ENCODE results near the gene VANGL2.

Gene VANGL2

DNA sequence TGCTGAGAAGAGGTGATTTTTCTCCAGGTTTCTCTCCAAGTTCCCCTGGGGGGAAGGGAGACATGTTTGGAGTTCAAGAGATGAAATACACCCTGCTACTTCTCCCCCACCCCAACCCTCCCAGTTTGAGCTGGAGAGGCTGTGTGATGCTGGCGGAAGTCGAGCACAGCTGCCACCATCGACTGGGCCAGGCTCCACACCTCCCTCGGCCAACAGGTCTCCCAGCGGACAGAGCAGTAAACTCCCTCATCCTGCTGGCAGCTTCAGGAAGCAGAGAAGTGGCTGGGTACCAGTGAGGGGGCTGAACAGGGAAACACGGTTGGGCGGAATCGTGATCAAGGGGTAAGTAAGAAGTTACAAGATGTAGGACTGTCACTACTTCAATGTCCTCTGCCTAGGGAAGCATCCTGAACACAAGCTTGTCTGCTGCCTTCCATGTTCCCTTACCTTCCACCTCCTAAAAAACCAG is 40.1 kb upstream of the VANGL2 start:
- Histone ChIP-seq H2AFZ (ENCODE audit: insufficient read depth, low read length, poor library complexity) (no peak overlapping the region), H4K91ac (ENCODE audit: low read depth, low read length) (no peak overlapping the region), H3K4me3 (ENCODE audit: low read depth, low read length) (no peak overlapping the region), H4K8ac (ENCODE audit: low read depth, low read length) (no peak overlapping the region), H2BK120ac (ENCODE audit: insufficient read depth, low read length, poor library complexity) (no peak overlapping the region), H3K79me2 (ENCODE audit: control insufficient read depth, insufficient read depth, low read length, poor library complexity) (no peaks in the 10 kb centered on the region), H3K18ac (ENCODE audit: low read length) (no peak overlapping the region), H2BK5ac (ENCODE audit: low read depth, low read length, poor library complexity) (no peak overlapping the region), H4K12ac (ENCODE audit: low read depth, low read length) (no peak overlapping the region), H3K79me1 (ENCODE audit: low read length) (no peaks in the 10 kb centered on the region), H3K14ac (ENCODE audit: low read length) (no peak overlapping the region), H2BK12ac (ENCODE audit: low read length) (no peak overlapping the region), H3K9me3 (ENCODE audit: insufficient read depth, low read depth, low read length) (no peaks in the 10 kb centered on the region), H2AK5ac (ENCODE audit: low read length) (no peak overlapping the region), H3K23ac (ENCODE audit: low read length) (no peak overlapping the region), H3K9ac (ENCODE audit: low read length) (no peak overlapping the region), H3K36me3 (ENCODE audit: control insufficient read depth in 1 of 2, insufficient read depth in 2 of 2, low read length in 2 of 2) (peaks cover 29 to 47% of the 10 kb centered on the region in 2 experiments), H3K4ac (ENCODE audit: low read depth, low read length) (no peak overlapping the region), H3K4me1 (ENCODE audit: control insufficient read depth in 1 of 2, insufficient read depth in 2 of 2, low read length in 2 of 2) (peaks cover 6 to 7% of the 10 kb centered on the region in 2 experiments), H3K27me3 (ENCODE audit: insufficient read depth, low read length) (no peaks in the 10 kb centered on the region), H3K4me2 (ENCODE audit: low read length) (no peak overlapping the region), H3K27ac (ENCODE audit: low read depth, low read length) (no peak overlapping the region)
- DNase-seq, result no peak
- WGBS (ENCODE audit: extremely low coverage, insufficient coverage, insufficient read length), result no CpG with 5 or more reads among the region's 8 CpGs

GRCh38 chr1:160361199-160361598 is 39.2 kb upstream of the VANGL2 start:
- Histone ChIP-seq H3K79me1 (ENCODE audit: low read length) (no peaks in the 10 kb centered on the region), H3K9me3 (ENCODE audit: insufficient read depth, low read depth, low read length) (no peaks in the 10 kb centered on the region), H3K27me3 (ENCODE audit: insufficient read depth, low read length) (no peaks in the 10 kb centered on the region), H4K91ac (ENCODE audit: low read depth, low read length) (no peak overlapping the region), H4K8ac (ENCODE audit: low read depth, low read length) (no peak overlapping the region), H2BK5ac (ENCODE audit: low read depth, low read length, poor library complexity) (no peak overlapping the region), H3K18ac (ENCODE audit: low read length) (no peak overlapping the region), H3K4me1 (ENCODE audit: control insufficient read depth in 1 of 2, insufficient read depth in 2 of 2, low read length in 2 of 2) (peaks cover 6 to 7% of the 10 kb centered on the region in 2 experiments), H3K36me3 (ENCODE audit: control insufficient read depth in 1 of 2, insufficient read depth in 2 of 2, low read length in 2 of 2) (peaks cover 21 to 38% of the 10 kb centered on the region in 2 experiments), H3K27ac (ENCODE audit: low read depth, low read length) (no peak overlapping the region), H3K23ac (ENCODE audit: low read length) (no peak overlapping the region), H2AFZ (ENCODE audit: insufficient read depth, low read length, poor library complexity) (no peak overlapping the region), H2BK12ac (ENCODE audit: low read length) (no peak overlapping the region), H2AK5ac (ENCODE audit: low read length) (no peak overlapping the region), H3K4me3 (ENCODE audit: low read depth, low read length) (no peak overlapping the region), H3K14ac (ENCODE audit: low read length) (no peak overlapping the region), H3K9ac (ENCODE audit: low read length) (no peak overlapping the region), H3K4ac (ENCODE audit: low read depth, low read length) (no peak overlapping the region), H2BK120ac (ENCODE audit: insufficient read depth, low read length, poor library complexity) (no peak overlapping the region), H3K79me2 (ENCODE audit: control insufficient read depth, insufficient read depth, low read length, poor library complexity) (no peaks in the 10 kb centered on the region), H4K12ac (ENCODE audit: low read depth, low read length) (no peak overlapping the region), H3K4me2 (ENCODE audit: low read length) (no peak overlapping the region)
- no peak for DNase-seq
- no CpG with 5 or more reads among the region's 2 CpGs for WGBS (ENCODE audit: extremely low coverage, insufficient coverage, insufficient read length)

DNA sequence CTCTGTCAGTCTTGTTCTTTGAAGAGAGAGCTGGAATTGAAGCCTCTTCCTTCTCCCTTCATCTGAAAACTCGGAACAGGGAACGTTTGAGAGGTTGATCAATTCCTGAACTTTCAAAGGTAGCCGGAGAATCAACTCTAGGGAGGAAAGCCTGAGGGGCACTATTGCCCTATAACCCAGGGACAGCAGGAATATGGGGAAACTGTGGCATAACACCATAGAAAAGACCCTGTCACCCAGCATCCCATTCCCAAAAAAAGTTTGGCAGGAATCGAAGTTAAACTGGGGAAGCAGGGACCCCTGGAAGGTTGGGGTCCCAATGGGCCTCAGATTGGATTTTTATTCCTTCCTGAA is 38.6 kb upstream of the VANGL2 start:
- H3K4me3 ChIP-seq (ENCODE audit: low read depth, low read length), result no peak overlapping the region
- no peak overlapping the region for H2AK5ac ChIP-seq (ENCODE audit: low read length)
- H4K12ac ChIP-seq (ENCODE audit: low read depth, low read length), result peak overlapping the region; percentile 16
- no peaks in the 10 kb centered on the region for H3K9me3 ChIP-seq (ENCODE audit: insufficient read depth, low read depth, low read length)
- peaks cover 16 to 32% of the 10 kb centered on the region in 2 experiments for H3K36me3 ChIP-seq (ENCODE audit: control insufficient read depth in 1 of 2, insufficient read depth in 2 of 2, low read length in 2 of 2)
- H2BK120ac ChIP-seq (ENCODE audit: insufficient read depth, low read length, poor library complexity), result no peak overlapping the region
- no peaks in the 10 kb centered on the region for H3K79me2 ChIP-seq (ENCODE audit: control insufficient read depth, insufficient read depth, low read length, poor library complexity)
- H3K27ac ChIP-seq (ENCODE audit: low read depth, low read length), result no peak overlapping the region
- H3K4me2 ChIP-seq (ENCODE audit: low read length), result no peak overlapping the region
- H3K18ac ChIP-seq (ENCODE audit: low read length), result no peak overlapping the region
- H3K4me1 ChIP-seq (ENCODE audit: control insufficient read depth in 1 of 2, insufficient read depth in 2 of 2, low read length in 2 of 2), result peaks cover 6 to 7% of the 10 kb centered on the region in 2 experiments
- no peak overlapping the region for H3K23ac ChIP-seq (ENCODE audit: low read length)
- H4K91ac ChIP-seq (ENCODE audit: low read depth, low read length), result peak overlapping the region; percentile 13
- H3K27me3 ChIP-seq (ENCODE audit: insufficient read depth, low read length), result no peaks in the 10 kb centered on the region
- H2BK12ac ChIP-seq (ENCODE audit: low read length), result no peak overlapping the region
- H3K14ac ChIP-seq (ENCODE audit: low read length), result no peak overlapping the region
- no CpG with 5 or more reads among the region's 4 CpGs for WGBS (ENCODE audit: extremely low coverage, insufficient coverage, insufficient read length)
- H4K8ac ChIP-seq (ENCODE audit: low read depth, low read length), result no peak overlapping the region
- H3K4ac ChIP-seq (ENCODE audit: low read depth, low read length), result no peak overlapping the region
- H2BK5ac ChIP-seq (ENCODE audit: low read depth, low read length, poor library complexity), result no peak overlapping the region
- no peak for DNase-seq
- H3K9ac ChIP-seq (ENCODE audit: low read length), result no peak overlapping the region
- H2AFZ ChIP-seq (ENCODE audit: insufficient read depth, low read length, poor library complexity), result no peak overlapping the region
- H3K79me1 ChIP-seq (ENCODE audit: low read length), result no peaks in the 10 kb centered on the region

DNA sequence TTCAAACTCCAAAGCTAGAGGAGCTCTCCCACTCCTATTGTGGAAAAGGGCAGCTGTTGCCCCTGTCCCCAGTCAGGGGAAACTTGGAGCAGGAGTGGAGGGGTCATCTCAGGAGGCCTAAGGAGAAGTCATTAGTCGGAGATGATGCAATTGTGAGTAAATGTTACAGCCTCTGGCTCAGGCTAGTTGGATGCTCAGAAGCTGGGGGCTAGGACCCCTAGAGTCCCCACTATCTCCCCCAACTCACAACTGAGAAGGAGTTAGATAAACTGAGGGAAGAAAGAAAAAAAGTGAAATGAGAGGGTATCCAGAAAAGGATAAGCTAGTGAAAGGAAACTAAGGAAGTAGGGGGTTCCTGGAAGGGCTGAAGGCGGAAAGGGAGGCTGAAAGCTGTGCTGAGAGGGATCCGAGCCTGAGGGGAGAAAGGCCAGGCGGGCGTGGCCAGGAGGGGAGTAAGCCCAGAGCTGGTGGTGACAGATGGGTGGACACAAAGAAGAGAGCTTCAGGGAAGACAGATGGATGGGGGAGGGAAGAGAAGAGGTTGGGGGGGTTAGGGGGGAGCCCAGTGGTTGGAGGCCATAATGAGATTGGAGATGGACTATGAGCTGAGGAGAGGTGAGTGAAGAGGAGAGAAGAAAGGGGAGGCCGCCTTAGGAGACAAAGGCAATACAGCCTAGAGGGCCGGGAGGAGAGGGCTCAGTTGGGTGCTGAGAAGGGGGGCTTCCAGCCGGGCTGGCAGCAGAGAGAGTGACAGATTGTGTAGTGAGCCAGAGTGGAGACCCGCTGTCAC is 38.0 kb upstream of the VANGL2 start:
- Histone ChIP-seq H4K91ac (ENCODE audit: low read depth, low read length) (peak overlapping the region; percentile 48), H3K9ac (ENCODE audit: low read length) (no peak overlapping the region), H4K8ac (ENCODE audit: low read depth, low read length) (no peak overlapping the region), H3K4me3 (ENCODE audit: low read depth, low read length) (no peak overlapping the region), H2AK5ac (ENCODE audit: low read length) (no peak overlapping the region), H3K4me2 (ENCODE audit: low read length) (no peak overlapping the region), H3K4me1 (ENCODE audit: control insufficient read depth in 1 of 2, insufficient read depth in 2 of 2, low read length in 2 of 2) (peaks cover 6 to 7% of the 10 kb centered on the region in 2 experiments), H3K27me3 (ENCODE audit: insufficient read depth, low read length) (no peaks in the 10 kb centered on the region), H3K14ac (ENCODE audit: low read length) (no peak overlapping the region), H2BK12ac (ENCODE audit: low read length) (no peak overlapping the region), H2BK5ac (ENCODE audit: low read depth, low read length, poor library complexity) (no peak overlapping the region), H4K12ac (ENCODE audit: low read depth, low read length) (no peak overlapping the region), H2AFZ (ENCODE audit: insufficient read depth, low read length, poor library complexity) (no peak overlapping the region), H3K27ac (ENCODE audit: low read depth, low read length) (no peak overlapping the region), H3K79me1 (ENCODE audit: low read length) (no peaks in the 10 kb centered on the region), H3K18ac (ENCODE audit: low read length) (no peak overlapping the region), H3K79me2 (ENCODE audit: control insufficient read depth, insufficient read depth, low read length, poor library complexity) (no peaks in the 10 kb centered on the region), H3K36me3 (ENCODE audit: control insufficient read depth in 1 of 2, insufficient read depth in 2 of 2, low read length in 2 of 2) (peaks cover 13 to 27% of the 10 kb centered on the region in 2 experiments), H3K23ac (ENCODE audit: low read length) (no peak overlapping the region), H3K4ac (ENCODE audit: low read depth, low read length) (no peak overlapping the region), H2BK120ac (ENCODE audit: insufficient read depth, low read length, poor library complexity) (no peak overlapping the region), H3K9me3 (ENCODE audit: insufficient read depth, low read depth, low read length) (no peaks in the 10 kb centered on the region)
- no CpG with 5 or more reads among the region's 9 CpGs for WGBS (ENCODE audit: extremely low coverage, insufficient coverage, insufficient read length)
- DNase-seq, result no peak
